Activated CD8-positive, alpha-beta T cell treated with anti-CD3 and anti-CD28 coated beads for 36 hours (primary cell): Measurements from ENCODE around the gene FNBP1L. TPM values are rescaled to one million over a fixed set of nuclear protein-coding genes. Genes with fewer than 3 reads are reported as not detected.

Experiments used
- ATAC-seq: fragments of 200-7000 bp; cut with Tn5 transposase; one replicate; pipeline ENCODE4 v1.10.0; 2021; ENCODE audit warnings: mild to moderate bottlenecking, moderate library complexity
- CTCF ChIA-PET: fragments of 350-600 bp; sonication (Branson Sonifier 250); formaldehyde crosslinking; loops from one replicate; lab custom pipeline; 2021; ENCODE audit warnings: antibody characterized with exemption; lab: Charles Lee
- POLR2A ChIA-PET: fragments of 350-600 bp; sonication (Branson Sonifier 250); formaldehyde crosslinking; loops from one replicate; lab custom pipeline; 2021; ENCODE audit warnings: antibody characterized with exemption; lab: Charles Lee
- DNase-seq: peaks from one replicate; pipeline ENCODE4 v3.0.0-alpha.2; 2020
- H3K27ac Mint-ChIP-seq: one replicate; pipeline ENCODE4 v1.8.0; 2021; ENCODE audit warnings: mild to moderate bottlenecking, mixed read lengths
- H3K27me3 Mint-ChIP-seq: one replicate; pipeline ENCODE4 v1.8.0; 2021; ENCODE audit warnings: mixed read lengths
- H3K36me3 Mint-ChIP-seq: one replicate; pipeline ENCODE4 v1.8.0; 2021; ENCODE audit warnings: low read depth, mixed read lengths
- H3K4me1 Mint-ChIP-seq: one replicate; pipeline ENCODE4 v1.8.0; 2021; ENCODE audit warnings: low read depth, mixed read lengths
- H3K4me3 Mint-ChIP-seq: one replicate; pipeline ENCODE4 v1.8.0; 2021; ENCODE audit warnings: mild to moderate bottlenecking, moderate library complexity, mixed read lengths
- H3K9me3 Mint-ChIP-seq: one replicate; pipeline ENCODE4 v1.8.0; 2021; ENCODE audit warnings: mixed read lengths
- CTCF ChIP-seq: fragments of 200-600 bp; IDR thresholded peaks from one replicate; pipeline ENCODE4 v1.8.0; 2022; ENCODE audit warnings: antibody characterized with exemption, mild to moderate bottlenecking
- intact Hi-C: fragments of 100-400 bp; cut with micrococcal nuclease; formaldehyde crosslinking; loops from one replicate; pipeline ENCODE4 v1.10.0; 2022
- total RNA-seq, 2 experiments: library from RNA; stranded (reverse); gene quantifications; one replicate each; pipeline ENCODE4 v1.2.3, GENCODE V29; 2021

Gene FNBP1L
- total RNA-seq, 2 experiments from 2014 or later = 0.20 to 0.25 TPM

- no peaks in the 10 kb centered on the region for H3K36me3 Mint-ChIP-seq
- DNase-seq = no peak
- no peaks in the 10 kb centered on the region for H3K9me3 Mint-ChIP-seq
- H3K4me3 Mint-ChIP-seq = no peak overlapping the region
- no peaks in the 10 kb centered on the region for H3K4me1 Mint-ChIP-seq
- CTCF ChIA-PET = no interaction called here
- H3K27ac Mint-ChIP-seq = no peak overlapping the region
- no peak for TF ChIP-seq CTCF
- ATAC-seq = no peak
- POLR2A ChIA-PET = no interaction called here
- intact Hi-C loops = no loop called here
- peaks cover 2% of the 10 kb centered on the region for H3K27me3 Mint-ChIP-seq
Measured at GRCh38 chr1:93531193-93531592, 83.3 kb downstream of the FNBP1L start.

GRCh38 chr1:93532780-93533378, 85.0 kb downstream of the FNBP1L start:
- TF ChIP-seq CTCF = no peak
- H3K27me3 Mint-ChIP-seq = peaks cover 3% of the 10 kb centered on the region
- H3K9me3 Mint-ChIP-seq = no peaks in the 10 kb centered on the region
- CTCF ChIA-PET = no interaction called here
- intact Hi-C loops = no loop called here
- no peak for ATAC-seq
- no peak overlapping the region for H3K27ac Mint-ChIP-seq
- no peaks in the 10 kb centered on the region for H3K36me3 Mint-ChIP-seq
- DNase-seq = no peak
- no peak overlapping the region for H3K4me3 Mint-ChIP-seq
- H3K4me1 Mint-ChIP-seq = peaks cover under 1% of the 10 kb centered on the region
- POLR2A ChIA-PET = no interaction called here

DNA sequence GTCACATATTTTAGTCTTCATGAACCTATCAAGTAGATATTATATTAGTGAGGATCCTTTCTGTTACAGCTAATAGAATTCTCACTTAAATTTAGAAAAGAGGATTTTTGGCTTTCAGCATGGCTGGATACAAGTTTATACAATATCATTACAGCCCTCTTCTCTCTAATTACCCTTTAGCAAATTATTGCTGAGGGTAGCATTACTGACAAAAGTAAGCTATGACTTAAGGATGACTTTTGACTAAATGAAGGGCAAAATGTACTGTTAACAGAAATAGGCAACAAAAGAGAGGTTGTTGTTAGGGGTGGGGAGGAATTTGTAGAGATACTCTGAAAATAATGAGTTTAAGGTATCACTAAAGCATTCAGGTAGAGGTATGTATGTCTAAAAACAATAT, 85.8 kb downstream of the FNBP1L start:
- Mint-ChIP-seq H3K36me3 (no peaks in the 10 kb centered on the region), H3K27ac (no peak overlapping the region), H3K4me3 (no peak overlapping the region), H3K9me3 (no peaks in the 10 kb centered on the region), H3K4me1 (peaks cover 5% of the 10 kb centered on the region), H3K27me3 (peaks cover 1% of the 10 kb centered on the region)
- no peak for ATAC-seq
- intact Hi-C loops = no loop called here
- DNase-seq = no peak
- CTCF ChIA-PET = no interaction called here
- POLR2A ChIA-PET = no interaction called here
- no peak for TF ChIP-seq CTCF

GRCh38 chr1:93537396-93537795, 89.5 kb downstream of the FNBP1L start:
- Mint-ChIP-seq H3K9me3 (no peaks in the 10 kb centered on the region), H3K4me3 (no peak overlapping the region), H3K27ac (no peak overlapping the region), H3K36me3 (no peaks in the 10 kb centered on the region), H3K27me3 (peaks cover 1% of the 10 kb centered on the region), H3K4me1 (peaks cover 5% of the 10 kb centered on the region)
- no peak for TF ChIP-seq CTCF
- DNase-seq (no peak), ATAC-seq (no peak)
- intact Hi-C loops = no loop called here
- ChIA-PET CTCF (no interaction called here), POLR2A (interaction anchor here (0.6 kb wide), 1 partner anchor 47 kb away, joined by 3 read pairs; no protein-coding TSS in a partner anchor)

- Mint-ChIP-seq H3K9me3 (no peaks in the 10 kb centered on the region), H3K4me3 (no peak overlapping the region), H3K27ac (no peak overlapping the region), H3K36me3 (no peaks in the 10 kb centered on the region), H3K27me3 (peaks cover 1% of the 10 kb centered on the region), H3K4me1 (peaks cover 5% of the 10 kb centered on the region)
- ATAC-seq (no peak), DNase-seq (no peak)
- CTCF ChIA-PET = no interaction called here
- intact Hi-C loops = no loop called here
- POLR2A ChIA-PET = interaction anchor here (0.6 kb wide), 1 partner anchor 47 kb away, joined by 3 read pairs; no protein-coding TSS in a partner anchor
- TF ChIP-seq CTCF = no peak
Measured at GRCh38 chr1:93537924-93538323, 90.0 kb downstream of the FNBP1L start.
